GM12874 (cell line): ENCODE results near the gene NEB.

Experiments
- TF ChIP-seq, protein P1 (sequence below): IDR thresholded peaks from 2 replicates; pipeline ENCODE4 v1.5.1; 2011; ENCODE audit warnings: low read depth, mild to moderate bottlenecking, control low read depth, low read length, moderate library complexity; ENCODE audit not compliant: insufficient read depth

Gene NEB

GRCh38 chr2:151506170-151506569 lies 228.1 kb downstream of the NEB start:
- TF ChIP-seq, protein P1, sequence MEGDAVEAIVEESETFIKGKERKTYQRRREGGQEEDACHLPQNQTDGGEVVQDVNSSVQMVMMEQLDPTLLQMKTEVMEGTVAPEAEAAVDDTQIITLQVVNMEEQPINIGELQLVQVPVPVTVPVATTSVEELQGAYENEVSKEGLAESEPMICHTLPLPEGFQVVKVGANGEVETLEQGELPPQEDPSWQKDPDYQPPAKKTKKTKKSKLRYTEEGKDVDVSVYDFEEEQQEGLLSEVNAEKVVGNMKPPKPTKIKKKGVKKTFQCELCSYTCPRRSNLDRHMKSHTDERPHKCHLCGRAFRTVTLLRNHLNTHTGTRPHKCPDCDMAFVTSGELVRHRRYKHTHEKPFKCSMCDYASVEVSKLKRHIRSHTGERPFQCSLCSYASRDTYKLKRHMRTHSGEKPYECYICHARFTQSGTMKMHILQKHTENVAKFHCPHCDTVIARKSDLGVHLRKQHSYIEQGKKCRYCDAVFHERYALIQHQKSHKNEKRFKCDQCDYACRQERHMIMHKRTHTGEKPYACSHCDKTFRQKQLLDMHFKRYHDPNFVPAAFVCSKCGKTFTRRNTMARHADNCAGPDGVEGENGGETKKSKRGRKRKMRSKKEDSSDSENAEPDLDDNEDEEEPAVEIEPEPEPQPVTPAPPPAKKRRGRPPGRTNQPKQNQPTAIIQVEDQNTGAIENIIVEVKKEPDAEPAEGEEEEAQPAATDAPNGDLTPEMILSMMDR = no peak

DNA sequence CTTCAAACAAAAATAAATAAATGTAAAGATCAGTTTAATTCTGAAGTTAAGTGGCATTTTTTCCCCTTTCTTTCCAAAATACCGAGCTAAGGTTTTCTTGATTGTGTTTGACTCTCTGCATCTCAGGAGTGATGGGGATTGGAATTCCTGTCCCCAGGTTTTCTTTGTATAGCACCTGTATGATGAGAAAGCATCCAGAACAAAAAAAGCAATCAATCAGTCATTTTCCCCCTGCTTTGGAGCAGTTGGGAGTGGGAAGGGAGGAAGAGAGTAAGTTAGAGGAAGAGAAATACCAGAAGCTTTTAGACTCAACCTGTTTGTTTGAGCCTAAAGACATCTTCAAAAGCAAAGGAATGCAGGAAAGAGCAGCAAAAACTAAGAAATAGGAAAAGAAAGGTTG lies 236.1 kb downstream of the NEB start:
- TF ChIP-seq, protein P1 = no peak

DNA sequence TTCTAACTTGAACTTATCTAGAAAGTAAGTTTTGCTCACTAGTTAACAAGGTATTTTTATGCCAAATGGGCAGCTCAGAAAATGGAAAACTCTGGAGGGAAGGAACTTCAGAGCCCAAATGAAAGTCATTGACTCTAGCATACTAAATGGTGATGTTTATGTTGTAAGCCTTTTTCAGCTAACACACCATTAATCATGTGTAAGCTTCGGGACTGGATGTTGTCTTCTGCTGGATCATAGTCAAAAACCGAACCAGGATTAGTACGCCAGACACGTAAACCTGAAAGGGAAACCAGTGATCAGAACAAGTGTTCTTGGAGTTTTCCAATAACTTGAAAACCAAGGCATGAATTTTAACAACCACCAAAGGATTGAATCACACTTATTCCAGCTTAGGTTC lies 242.8 kb downstream of the NEB start:
- TF ChIP-seq, protein P1 = no peak

- TF ChIP-seq, protein P1 = no peak
These were observed 244.0 kb downstream of the NEB start for GRCh38 chr2:151490276-151490675.

DNA sequence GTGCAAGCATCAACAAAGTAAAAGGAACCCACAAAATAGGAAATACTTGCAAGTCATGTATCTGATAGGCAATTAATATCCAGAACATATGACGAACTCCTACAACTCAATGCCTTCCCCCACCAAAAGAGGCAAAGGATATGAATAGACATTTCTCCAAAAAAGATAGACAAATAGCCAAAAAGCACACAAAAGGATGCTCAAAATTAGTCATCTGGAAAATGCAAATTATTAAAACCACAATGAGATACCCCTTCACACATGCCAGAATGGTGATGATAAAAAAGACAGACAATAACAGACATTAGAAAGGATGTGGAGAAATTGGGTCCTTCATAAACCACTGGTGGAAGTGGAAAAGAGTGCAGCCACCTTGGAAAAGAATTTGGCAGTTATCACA lies 248.2 kb downstream of the NEB start:
- TF ChIP-seq, protein P1 = no peak

- TF ChIP-seq, protein P1 = no peak
These were observed 250.2 kb downstream of the NEB start for GRCh38 chr2:151484100-151484499.

DNA sequence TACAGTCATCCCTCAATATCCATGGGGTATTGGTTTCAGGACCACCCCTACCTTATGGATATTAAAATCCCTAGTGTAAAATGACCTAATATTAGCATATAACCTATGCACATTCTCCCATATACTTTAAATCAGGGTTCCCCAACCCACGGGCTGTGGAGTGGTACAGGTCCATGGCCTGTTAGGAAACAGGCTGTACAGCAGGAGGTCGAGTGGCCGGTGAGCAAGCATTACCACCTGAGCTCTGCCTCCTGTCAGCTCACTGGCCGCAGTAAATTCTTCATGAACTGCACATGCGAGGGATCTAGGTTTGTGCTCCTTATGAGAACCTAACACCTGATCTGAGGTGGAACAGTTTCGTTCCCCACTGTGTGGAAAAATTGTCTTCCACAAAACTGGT lies 250.7 kb downstream of the NEB start:
- TF ChIP-seq, protein P1 = no peak
